DMS153 treated with DMSO at 0.1 percent for 48 hours (cell line): ENCODE results near the gene PNLDC1.
A peak's percentile ranks its signal among the peaks of the same experiment; 100 is the strongest.
"Not testable (repeated sequence)": the region's sequence is repeated elsewhere in the genome, so short reads cannot be mapped to it uniquely, and the experiment has no call there.

Source experiments
- DNase-seq: peaks from one replicate; lab custom pipeline; 2025; ENCODE audit not compliant: unreplicated experiment; lab: John Stamatoyannopoulos, UW

Gene PNLDC1

DNA sequence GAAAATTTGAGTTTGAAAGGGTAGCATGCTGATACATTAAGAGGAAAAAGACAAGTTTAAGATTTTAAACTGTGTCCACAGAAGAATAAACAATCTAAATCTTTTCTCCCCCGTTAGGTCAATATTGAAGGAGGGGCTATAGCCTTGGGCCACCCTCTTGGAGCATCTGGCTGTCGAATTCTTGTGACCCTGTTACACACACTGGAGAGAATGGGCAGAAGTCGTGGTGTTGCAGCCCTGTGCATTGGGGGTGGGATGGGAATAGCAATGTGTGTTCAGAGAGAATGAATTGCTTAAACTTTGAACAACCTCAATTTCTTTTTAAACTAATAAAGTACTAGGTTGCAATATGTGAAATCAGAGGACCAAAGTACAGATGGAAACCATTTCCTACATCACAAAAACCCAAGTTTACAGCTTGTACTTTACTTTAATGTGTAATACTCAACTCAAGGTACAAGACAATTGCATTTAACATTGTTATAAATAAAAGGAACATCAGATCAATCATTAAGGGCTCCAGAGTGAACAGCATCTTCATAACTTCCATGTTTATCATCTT is 21.5 kb upstream of the PNLDC1 start:
- DNase-seq, result no peak

DNA sequence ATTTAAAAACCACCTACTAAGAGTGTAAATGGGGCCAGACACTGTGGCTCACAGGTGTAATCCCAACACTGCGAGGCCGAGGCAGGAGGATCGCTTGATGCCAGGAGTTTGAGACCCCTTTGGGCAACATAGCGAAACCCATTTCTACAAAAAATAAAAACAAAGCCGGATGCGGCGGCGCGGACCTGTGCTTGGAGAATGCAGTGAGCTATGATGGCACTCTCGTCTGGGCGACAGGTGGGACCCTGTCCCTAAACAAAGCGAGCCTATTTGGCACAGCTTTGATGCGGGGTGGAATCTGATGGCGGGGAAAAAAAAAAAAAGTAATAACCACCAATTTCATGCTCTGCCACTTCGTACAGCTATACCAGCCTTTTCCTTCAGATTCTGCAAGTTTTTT is 11.8 kb upstream of the PNLDC1 start:
- DNase-seq, result no peak

DNA sequence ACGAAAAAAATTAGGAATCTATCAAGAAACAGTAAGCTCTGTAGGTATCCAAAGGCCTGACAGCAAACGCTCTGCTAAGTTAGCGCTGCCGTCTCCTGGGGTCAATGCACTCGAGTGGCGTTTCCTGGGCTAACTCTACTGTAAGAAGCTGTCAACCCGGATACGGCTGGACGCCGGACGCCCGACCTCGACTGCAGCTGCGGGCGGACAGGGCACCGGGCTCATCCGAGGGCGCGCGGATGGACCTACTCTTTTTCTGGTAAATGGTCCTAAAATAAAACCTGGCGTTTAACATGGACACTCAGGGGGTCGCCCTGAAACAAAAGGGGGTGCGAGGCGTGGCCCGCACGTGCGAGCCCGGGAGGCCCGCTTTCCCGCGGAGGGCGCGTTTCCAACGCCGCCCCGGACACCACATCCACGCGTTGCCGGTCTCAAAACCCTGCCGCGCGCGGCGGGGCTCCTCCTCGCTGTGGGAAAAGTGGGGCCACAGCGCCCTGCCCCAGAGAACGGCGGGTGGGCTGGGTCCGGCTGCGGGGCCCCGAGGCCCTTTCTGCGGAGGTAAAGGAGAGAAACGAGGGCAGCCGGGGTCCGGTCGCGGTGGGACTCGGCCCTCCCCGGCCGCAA is 11.2 kb upstream of the PNLDC1 start:
- no peak for DNase-seq

DNA sequence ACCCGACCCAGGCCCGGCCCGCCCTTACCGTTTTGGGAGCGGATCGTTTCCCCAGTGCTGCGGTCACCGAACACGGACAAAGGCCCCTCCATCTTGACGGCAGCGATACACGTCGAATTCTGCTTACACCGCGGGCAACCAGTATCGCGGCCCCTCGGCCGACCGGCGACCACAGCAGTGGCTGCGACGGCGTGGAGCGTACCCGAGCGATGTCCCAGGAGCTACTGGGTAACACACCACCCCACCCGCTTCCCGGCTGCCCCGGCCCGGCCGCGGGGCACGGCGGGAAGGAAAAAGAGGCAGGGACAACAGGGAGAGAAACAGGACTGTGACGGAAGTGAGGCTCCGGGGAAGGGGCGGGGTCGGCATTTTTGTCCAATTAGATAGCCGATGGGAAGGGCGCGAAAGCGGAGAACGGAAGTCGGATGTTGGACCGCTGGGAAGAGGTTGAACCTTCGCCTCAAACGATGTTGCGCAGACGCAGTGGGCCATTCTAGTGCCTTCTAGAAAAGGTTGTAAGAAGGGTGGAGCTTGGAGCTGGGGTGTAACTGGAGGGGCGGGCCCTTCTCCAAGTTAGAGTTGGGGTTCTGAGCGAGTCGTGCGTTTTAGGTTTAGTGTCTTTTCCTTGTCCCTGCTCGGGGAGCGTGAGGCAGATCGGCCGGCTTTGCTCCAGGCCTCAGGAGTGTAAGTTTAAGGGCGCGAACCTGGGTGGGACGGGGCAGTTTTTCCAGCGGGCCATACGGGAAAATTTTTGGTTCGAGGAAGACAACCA is 10.5 kb upstream of the PNLDC1 start, which contains the start of gene TCP1:
Gene TCP1 (minus strand): TSS at position 226 of the 772 bp plus-strand sequence. CDS start 134 bp downstream, at position 92.
- peak; percentile 93 for DNase-seq

DNA sequence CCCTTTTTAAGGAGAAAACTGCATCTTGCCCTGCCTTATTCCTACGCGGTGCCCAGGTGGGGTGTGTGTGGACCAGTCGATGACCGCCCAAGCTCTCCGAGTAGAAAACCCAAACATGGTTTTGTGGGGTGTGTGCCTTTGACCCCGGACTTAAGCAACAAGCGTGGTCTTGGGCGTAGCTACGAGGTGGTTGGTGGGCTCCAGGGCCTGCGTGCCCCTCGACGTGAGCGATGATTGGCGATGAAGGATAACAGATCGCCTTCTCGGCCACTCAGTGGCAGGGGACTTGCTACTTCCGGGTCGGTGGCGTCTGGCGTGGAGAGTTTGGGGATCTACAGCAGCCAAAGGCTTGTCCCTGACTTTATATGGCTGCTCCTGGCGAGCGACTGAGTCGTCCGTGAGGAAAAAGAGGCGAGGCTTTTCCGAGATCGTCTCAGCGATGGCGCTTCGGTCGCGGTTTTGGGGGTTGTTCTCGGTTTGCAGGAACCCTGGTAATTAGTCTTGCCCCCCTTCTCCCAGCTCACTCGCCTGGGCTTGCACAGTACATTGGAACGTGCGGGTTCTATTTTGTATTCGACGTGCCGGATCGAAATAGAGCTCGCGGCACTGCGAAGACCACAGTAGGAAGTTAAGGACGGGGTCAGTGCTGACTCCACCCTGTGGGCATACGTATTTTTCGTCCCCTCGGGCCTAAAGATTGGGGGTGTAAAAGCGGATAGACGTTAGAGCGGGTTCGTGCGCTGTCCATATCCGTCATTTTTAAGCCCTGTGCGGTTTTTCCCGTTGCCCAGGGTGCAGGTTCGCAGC is 9.7 kb upstream of the PNLDC1 start, which contains the start of gene MRPL18:
Gene MRPL18 (plus strand): TSS at position 319 of the 807 bp plus-strand sequence. CDS start 121 bp downstream, at position 440.
- peak; percentile 89 for DNase-seq

DNA sequence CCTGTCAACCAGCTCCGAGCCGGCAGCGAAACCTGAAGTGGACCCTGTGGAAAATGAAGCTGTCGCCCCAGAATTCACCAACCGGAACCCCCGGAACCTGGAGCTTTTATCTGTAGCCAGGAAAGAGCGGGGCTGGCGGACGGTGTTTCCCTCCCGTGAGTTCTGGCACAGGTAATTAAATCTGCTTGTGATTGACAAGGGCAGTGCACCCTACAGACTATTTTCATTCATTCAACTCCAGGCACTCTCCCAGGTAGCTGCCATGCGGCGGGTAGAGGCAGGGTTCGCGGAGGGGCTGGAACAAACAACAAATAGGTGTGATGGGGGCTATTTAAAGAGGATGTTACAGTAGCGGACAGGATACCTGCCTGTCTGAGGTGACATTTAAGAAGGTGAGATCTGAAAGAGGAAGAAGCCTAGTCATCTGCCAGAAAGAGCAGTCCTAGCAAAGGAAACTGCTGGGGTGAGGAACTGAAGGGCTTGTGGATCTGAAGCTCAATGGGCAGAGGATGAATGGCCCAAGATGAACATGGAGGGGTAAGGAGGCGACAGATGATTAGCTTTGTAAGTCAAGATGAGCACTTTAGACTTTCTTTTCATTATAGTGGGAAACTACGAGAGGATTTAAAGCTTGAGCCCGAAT is 9.0 kb upstream of the PNLDC1 start:
- DNase-seq, result no peak

DNA sequence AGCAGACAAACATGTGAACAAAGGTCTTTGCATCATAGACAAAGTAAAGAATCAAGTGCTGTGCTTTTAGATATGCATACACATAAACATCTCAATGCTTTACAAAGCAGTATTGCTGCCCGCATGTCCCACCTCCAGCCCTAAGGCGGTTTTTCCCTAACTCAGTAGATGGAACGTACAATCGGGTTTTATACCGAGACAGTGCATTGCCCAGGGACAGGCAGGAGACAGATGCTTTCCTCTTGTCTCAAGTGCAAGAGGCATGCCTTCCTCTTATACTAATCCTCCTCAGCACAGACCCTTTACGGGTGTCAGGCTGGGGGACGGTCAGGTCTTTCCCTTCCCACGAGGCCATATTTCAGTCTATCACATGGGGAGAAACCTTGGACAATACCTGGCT is 5.1 kb upstream of the PNLDC1 start:
- DNase-seq, result not testable (repeated sequence)

DNA sequence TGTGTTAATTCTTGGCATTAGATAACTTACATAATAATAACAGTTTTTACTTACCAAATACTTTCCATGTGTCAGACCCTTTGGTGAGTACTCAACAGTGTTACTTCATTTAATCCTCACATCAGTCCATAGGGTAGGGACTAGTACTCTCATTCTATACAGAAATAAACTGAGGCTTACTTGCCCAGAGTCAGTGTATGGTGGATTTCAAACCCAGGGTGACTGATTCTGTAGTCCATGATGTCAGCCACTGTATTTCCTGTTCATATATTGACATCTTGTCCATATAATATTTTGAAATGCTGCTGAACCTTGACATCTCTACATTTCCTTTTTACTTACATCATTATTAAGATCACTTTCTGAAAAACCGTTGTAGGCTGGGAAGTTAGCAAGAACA is 2.5 kb upstream of the PNLDC1 start:
- DNase-seq, result no peak

DNA sequence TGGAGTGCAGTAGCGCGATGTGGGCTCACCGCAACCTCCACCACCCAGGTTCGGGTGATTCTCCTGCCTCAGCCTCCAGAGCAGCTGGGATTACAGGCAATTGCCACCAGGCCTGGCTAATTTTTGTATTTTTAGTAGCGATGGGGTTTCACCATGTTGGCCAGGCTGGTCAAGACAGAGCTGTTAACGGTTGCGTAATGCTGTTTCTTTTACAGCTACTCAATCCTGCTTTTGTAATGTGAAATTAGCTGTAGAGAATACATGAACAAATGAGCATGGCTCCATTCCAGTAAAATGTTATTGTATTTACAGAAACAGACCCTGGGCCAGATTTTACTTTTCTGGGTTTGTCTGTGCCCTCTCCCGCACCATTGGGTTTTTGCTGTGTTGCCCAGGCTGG is 1.9 kb downstream of the PNLDC1 start:
- no peak for DNase-seq

DNA sequence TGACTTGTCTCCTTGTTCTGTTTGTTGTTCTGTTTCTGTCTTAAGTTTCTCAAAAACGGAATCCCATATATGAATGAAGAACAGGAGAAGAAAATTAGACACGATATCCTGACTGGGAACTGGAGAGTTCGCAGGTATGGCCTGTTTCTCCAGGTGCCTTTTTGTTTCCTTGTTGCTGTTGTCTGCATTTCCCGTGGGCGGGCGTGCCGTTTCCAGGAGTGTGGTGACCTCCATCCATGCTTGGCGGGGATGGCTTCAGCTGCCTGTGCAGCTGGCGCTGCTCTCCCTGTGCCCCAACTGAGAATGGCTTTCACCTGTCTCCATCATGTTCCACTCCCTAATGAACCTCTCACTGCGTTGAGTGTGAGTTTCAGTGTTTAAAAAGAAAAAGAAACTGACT is 4.4 kb downstream of the PNLDC1 start:
- DNase-seq, result no peak

DNA sequence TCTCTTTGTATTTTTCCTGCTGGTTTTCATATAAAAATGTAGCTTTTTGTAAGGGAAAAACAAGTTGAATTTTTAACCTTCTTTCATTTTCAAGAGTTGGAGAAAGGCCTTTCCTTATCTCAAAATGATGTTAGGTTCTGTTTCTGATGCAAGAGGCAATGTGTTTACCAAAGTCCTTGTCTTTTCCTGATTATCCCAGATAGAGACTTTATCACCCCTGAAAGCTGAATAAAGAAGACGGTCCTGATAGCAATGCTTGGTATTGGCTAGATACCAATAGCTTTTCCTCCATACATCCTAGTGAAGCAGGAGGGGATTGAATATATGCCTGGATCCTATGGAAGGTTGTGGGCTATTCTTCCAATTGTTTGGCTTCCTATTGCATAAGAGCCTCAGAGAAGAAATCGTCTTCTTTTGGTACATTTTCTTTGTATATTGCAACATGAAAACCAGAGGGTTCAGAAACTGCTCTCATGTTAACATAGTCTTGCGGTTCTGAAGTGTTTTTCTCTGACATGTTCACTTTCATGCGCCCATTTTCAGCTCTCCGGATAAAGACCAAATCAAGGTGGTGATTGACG is 5.5 kb downstream of the PNLDC1 start:
- DNase-seq, result no peak

DNA sequence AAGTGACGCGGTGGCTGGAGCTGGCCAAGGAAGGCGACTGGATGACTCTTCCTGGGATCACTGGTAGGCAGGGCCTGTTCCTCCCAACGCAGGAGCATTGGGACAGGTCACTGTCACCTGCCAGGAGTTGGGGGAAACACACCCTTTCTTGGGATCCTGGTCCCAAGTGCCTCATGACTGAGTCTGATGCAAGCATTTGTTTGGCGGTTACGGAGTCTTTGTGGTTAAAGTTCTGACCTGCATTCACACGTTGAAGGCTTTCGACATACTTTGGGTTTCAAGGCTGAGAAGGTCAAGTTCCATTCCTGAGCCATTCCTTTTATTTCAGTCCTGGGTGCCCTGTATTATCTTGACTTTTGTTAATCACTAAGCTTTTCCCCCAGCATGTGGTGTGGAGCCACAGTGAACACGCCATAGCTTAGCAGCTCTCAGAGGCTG is 6.0 kb downstream of the PNLDC1 start:
- no peak for DNase-seq

DNA sequence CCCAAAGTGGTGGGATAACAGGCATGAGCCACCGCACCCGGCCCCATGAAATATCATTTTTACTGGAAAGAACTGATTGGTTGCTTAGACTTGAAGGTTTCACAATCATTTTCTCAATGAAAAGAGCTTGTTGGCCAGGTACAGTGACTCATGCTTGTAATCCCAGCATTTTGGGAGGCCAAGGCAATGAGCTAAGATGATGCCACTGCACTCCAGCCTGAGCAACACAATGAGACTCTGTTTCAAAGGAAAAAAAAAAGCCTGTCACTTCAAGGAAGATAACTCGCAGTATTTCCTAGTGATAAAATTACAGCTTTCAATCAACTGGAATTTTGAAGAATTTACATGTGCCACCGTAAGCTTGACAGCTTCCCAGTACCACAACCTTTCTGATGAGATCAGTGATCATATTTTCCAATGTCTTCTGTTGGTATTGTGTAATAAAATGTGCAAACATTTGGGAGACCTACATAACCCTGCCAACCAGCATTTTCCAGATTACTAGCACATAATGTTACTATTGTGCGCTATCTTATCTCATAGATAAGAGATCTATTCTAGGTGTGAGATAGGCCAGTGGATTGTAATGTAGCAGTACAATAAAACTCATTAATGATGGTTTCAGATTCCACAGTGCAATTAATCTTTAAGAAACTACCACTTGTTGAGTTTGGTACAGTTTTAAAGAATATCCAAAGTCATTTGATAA is 7.2 kb downstream of the PNLDC1 start:
- no peak for DNase-seq

DNA sequence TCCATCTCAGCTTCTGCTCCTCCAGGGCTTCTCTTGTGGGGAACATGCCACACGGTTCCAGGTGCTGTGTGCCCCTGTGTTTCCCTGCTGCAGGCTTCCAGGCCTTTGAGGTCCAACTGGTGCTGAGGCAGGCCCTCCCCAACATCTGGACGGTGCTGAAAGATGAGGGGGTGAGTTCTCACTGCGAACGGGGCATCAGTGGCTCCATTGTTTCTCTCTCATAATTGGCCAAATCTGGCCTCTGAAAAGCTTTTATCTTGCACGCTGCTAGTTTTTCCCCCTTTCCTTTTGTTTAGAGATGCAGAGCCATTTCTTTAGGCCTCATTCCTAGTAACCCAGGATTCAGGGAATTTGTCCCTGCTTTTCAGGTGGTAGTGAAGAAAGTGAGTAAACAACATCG is 8.6 kb downstream of the PNLDC1 start:
- DNase-seq, result no peak

DNA sequence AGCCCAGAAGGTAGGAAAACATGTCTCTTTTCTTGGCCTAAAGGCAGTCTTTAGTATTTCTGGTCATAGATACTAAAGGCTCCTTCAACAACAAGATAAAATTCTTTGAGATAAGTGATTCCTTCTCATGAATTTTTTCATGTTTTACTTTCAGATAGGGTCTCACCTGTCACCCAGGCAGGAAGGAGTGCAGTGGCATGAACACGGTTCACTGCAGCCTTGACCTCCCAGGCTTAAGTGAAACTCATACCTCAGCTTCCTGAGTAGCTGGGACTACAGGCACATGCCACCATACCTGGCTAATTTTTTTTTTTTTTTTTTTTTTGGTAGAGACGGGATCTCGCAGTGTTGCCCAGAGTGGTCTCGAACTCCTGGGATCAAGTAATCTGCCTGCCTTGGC is 9.1 kb downstream of the PNLDC1 start:
- DNase-seq, result no peak

DNA sequence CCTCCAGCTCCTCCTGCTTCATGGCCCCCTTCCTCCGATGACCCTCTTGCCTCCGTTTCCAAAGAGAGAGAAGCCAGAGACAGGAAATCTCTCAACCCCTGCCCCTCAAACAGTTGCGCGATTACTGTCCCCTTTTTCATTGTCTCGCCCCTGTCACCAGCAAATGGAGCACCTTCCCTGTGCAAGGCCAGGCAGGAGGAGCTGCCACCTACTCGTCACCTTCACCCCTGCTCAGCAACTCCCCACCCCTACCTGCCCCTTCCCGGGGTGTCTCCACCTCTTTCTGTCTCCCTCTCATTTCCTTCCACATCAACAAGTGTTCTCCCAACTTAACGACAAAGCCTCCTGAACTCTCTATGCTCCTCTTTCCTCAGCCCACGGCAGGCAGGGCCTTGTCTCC is 13.7 kb downstream of the PNLDC1 start:
- DNase-seq, result no peak

DNA sequence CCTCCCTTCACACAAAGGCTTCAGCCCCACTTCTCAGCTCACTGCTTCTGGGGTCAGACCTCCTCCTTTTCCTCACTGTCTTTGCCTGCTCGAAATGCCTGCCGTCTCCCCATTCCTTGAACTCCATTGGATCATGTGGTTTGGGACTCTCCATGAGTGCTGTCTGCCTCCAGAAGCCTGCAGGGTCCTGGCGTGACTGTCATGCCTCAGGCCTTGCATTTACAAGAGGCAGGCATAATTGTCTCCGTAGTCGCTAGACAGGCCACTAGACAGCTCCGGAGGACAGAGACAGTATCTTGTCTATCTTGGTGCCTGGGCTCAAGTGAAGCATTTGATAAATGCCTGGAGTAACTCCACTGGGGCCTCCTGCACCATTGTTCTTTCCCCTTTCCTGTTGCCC is 15.3 kb downstream of the PNLDC1 start:
- no peak for DNase-seq

DNA sequence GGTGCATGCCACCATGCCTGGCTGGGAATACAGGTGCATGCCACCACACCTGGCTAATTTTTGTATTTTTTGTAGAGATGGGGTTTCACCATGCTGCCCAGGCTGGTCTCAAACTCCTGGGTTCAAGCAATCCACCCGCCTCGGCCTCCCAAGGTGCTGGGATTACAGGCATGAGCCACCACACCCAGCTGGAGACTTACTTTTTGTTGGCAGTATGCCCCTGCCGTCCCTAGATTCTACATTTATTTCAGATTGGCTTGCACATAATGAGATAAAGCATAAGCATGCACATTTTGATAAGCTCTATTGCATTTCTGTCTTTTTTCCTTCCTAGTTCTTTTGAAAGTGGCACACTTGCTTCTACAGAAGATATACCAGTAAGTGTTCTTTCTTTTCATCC is 16.7 kb downstream of the PNLDC1 start:
- DNase-seq, result not testable (repeated sequence)

DNA sequence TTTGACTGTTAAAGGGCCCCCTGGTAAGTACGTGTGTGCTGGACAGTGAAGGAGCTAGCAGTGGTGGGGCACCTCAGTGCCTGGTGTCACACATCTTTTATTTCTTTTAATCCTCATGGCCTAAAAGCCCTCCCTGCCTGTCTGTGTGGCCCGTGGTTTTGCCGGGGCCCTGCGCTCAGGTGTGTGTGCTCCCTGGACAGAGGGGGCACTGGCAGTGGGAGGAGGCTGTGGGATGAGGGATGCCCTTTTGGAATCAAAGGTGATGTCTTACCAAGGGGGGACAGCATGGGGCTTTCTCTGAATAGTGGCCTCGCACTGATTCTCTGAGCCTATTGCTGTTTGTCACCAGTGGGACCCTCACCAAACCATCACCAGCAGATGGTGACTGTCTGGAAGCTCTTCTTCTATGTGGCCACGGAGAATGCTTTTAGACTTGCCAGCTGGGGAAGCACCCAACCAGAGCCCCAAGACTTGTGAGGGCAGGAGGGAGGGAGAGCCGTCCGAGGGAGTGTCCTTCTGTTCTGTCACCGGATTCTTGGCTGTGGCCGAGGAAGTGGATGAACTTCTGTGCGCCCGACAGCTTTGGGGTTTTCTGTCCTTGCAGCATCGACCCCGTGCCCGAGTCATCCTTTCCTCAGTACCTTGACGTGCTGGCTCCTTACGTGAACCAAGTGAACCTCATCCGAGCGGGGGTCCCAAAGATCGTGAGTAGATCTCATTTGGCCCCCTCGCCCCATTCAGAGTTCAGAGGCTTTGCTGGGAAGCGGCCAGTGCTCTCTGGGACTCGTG is 18.1 kb downstream of the PNLDC1 start:
- no peak for DNase-seq
